ENCODE measurements around the gene CORO2A.
"Not testable (repeated sequence)": the region's sequence is repeated elsewhere in the genome, so short reads cannot be mapped to it uniquely, and the experiment has no call there.

CORO2A gene

DNA sequence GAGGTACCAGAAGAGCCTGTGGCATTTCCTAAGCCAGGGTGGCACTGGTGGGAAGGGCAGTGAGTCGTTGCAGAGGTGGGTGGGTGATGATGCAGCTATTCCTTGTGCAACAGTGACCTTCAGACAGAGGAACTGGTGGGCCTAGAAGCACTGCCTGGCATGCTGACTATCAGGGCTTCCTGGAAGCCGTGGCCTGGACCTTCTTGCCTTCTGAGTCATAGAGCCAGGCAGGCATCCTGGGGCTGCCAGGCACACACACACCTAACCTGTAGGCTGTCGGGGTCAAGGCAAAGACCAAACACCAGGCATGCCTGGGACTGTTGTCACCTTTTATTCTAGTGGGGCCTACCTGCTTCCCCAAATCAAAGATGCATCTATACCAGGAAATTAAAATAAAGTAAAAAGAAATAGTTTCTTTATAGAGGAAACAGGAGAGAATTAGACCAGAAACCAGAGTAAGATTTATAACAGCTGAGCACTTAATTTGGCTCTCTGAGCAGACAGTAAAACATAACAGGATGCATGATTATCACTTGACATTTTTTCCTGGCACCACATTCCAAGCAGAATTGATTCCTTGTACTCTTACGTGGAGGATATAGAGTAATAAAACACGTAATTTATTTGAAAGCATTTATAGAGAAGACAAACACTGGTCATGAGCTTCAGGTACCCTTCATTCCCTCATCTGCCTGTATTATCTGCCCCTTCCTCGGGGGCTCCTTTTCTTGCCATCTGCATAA, 110.8 kb downstream of the CORO2A start:
- DNase-seq (ENCODE audit: low spot score), result no peak

DNA sequence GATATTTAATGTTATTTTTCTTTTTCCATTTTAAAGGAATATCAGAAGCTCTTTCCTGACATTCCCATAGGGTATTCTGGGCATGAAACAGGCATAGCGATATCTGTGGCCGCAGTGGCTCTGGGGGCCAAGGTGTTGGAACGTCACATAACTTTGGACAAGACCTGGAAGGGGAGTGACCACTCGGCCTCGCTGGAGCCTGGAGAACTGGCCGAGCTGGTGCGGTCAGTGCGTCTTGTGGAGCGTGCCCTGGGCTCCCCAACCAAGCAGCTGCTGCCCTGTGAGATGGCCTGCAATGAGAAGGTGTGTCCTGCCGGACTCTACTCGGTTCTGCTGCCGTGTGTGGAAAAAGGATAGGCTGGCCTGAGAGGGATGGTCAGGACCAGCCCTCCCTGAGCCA, 111.7 kb downstream of the CORO2A start:
- no peak for DNase-seq (ENCODE audit: low spot score)

- DNase-seq (ENCODE audit: low spot score), result no peak
Observed at GRCh38 chr9:98080326-98080725, 112.1 kb downstream of the CORO2A start.

- no peak for DNase-seq (ENCODE audit: low spot score)
Observed at GRCh38 chr9:98078895-98079294, 113.5 kb downstream of the CORO2A start.

GRCh38 chr9:98076514-98076890, 115.9 kb downstream of the CORO2A start:
- not testable (repeated sequence) for DNase-seq (ENCODE audit: low spot score)

GRCh38 chr9:98075332-98075805, 117.1 kb downstream of the CORO2A start:
- no peak for DNase-seq (ENCODE audit: low spot score)

DNA sequence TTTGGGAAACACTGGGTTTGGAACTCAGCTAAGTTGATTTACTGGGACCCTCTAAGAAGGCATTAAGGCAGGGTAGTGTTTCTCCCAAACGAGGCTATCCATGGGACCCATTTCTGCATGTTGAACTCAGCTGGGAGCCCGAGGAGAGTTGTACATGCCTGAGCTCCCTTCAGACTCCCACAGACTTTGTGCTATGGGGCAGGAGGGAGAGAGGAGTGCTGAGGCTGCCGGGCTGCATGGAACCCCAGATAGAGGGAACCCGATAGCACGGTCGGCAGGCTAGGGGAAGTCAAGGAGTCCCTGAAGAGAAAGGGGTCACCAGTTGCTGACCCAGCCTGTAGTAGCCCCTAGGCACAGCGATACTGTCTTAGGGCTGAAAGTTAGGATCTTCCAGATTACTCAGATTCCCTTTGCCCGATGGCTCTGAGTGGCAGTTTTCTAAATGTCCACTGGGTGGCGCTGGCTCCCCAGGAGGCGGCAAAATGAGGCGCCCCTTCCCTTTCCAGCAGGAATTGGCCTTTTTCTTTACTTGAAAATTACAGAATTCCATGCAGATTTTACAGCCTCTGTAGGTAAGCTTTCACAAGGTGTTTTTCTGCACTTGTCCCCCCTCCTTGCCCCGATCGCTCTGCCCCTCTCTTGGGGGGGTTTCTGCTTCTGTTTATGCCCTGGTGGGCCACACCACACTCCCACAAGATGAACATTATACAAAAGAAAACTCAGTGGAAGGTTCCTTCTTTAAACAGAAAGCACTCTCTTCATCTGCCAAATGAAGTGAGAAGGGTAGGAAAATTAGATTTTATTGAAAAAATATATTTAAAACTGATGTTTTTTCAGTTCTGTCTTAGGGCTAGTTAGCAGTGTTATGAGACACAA, 118.1 kb downstream of the CORO2A start:
- DNase-seq (ENCODE audit: low spot score), result peak; percentile 64

DNA sequence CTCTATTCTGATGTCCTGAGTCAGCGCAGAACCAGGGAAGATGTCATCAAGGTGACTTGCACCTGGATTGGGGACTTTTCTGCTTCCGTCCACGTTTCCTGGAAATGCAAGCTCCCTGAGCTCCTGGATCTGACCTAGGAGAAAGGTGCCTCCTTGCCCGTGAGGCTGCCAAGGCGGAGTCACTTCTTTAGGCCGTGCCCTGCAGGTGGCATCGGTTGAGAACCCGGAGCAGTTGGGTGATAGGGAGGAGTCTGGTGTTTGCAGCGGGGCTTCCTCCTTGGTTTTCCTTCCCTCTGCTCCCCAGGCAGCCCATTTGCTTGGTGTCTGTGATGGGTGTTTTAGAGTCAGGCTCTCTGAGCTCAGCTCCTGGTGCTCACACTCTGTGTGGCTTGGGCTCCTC, 120.7 kb downstream of the CORO2A start:
- no peak for DNase-seq (ENCODE audit: low spot score)
